Keratinocyte (primary cell): ENCODE measurements around the gene PSMB11. TPM values are rescaled to one million over a fixed set of nuclear protein-coding genes. Genes with fewer than 3 reads are reported as not detected.

Source experiments
- DNase-seq: peaks from one replicate; pipeline ENCODE4 v3.0.0-alpha.2; 2011; ENCODE audit warnings: low read depth, missing footprints, low spot score
- FAIRE-seq: peaks from 2 replicates; lab custom pipeline; 2011; peaks lifted over from hg19 to GRCh38; lab: Jason Lieb, UNC
- H2AFZ ChIP-seq: 2 replicates; pipeline ENCODE4 v1.6.0; 2012; ENCODE audit warnings: low read length, control low read depth, inconsistent platforms; ENCODE audit not compliant: control insufficient read depth
- H3K27ac ChIP-seq: 2 replicates; pipeline ENCODE4 v1.5.1; 2011; ENCODE audit warnings: low read length; ENCODE audit not compliant: control insufficient read depth, insufficient read depth
- H3K27me3 ChIP-seq: 3 replicates; pipeline ENCODE4 v1.6.0; 2011; ENCODE audit warnings: low read length; ENCODE audit not compliant: control insufficient read depth, insufficient read depth; ENCODE audit errors: extremely low read depth
- H3K36me3 ChIP-seq, 2 experiments: 2 replicates in 1 of 2; 3 replicates in 1 of 2; pipeline ENCODE4 v1.5.1; 2011; ENCODE audit warnings: low read length in 2 of 2, mild to moderate bottlenecking in 1 of 2; ENCODE audit not compliant: control insufficient read depth in 2 of 2, insufficient read depth in 2 of 2; ENCODE audit errors: extremely low read depth in 1 of 2
- H3K4me1 ChIP-seq: 3 replicates; pipeline ENCODE4 v1.5.1; 2011; ENCODE audit warnings: low read length; ENCODE audit not compliant: control insufficient read depth, insufficient read depth; ENCODE audit errors: extremely low read depth
- H3K4me2 ChIP-seq: 3 replicates; pipeline ENCODE4 v1.6.0; 2011; ENCODE audit warnings: low read depth, low read length; ENCODE audit not compliant: control insufficient read depth, insufficient read depth; ENCODE audit errors: extremely low read depth
- H3K4me3 ChIP-seq, 3 experiments: fragments of 200-600 bp in 1 of 3; sonication (generic) in 1 of 3; 2 replicates in 2 of 3; 3 replicates in 1 of 3; pipeline ENCODE4 v1.5.1; 2011 to 2016; ENCODE audit warnings: low read length in 3 of 3, mild to moderate bottlenecking in 3 of 3, control low read depth in 2 of 3, inconsistent platforms in 1 of 3, low read depth in 1 of 3, mixed read lengths in 1 of 3, mixed run types in 1 of 3, moderate library complexity in 1 of 3; ENCODE audit not compliant: control insufficient read depth in 2 of 3, insufficient read depth in 2 of 3; ENCODE audit errors: extremely low read depth in 1 of 3
- H3K79me2 ChIP-seq: 2 replicates; pipeline ENCODE4 v1.6.0; 2012; ENCODE audit warnings: low read length; ENCODE audit not compliant: control insufficient read depth, insufficient read depth
- H3K9ac ChIP-seq: 3 replicates; pipeline ENCODE4 v1.6.0; 2011; ENCODE audit warnings: low read length; ENCODE audit not compliant: control insufficient read depth, insufficient read depth; ENCODE audit errors: extremely low read depth
- H3K9me1 ChIP-seq: 3 replicates; pipeline ENCODE4 v1.6.0; 2011; ENCODE audit warnings: low read length; ENCODE audit not compliant: control insufficient read depth, insufficient read depth; ENCODE audit errors: extremely low read depth
- H3K9me3 ChIP-seq: 2 replicates; pipeline ENCODE4 v1.5.1; 2012; ENCODE audit warnings: low read depth, low read length; ENCODE audit not compliant: control insufficient read depth
- H4K20me1 ChIP-seq: 3 replicates; pipeline ENCODE4 v1.6.0; 2011; ENCODE audit warnings: low read length; ENCODE audit not compliant: control insufficient read depth, insufficient read depth; ENCODE audit errors: extremely low read depth
- CTCF ChIP-seq, 3 experiments: IDR thresholded peaks in 1 of 3; conservative IDR thresholded peaks in 1 of 3; optimal IDR thresholded peaks in 1 of 3; 2 replicates in 2 of 3; 3 replicates in 1 of 3; pipeline versions ENCODE3 to v1.5.1; 2011; ENCODE audit warnings: low read length in 3 of 3, mild to moderate bottlenecking in 3 of 3, moderate library complexity in 2 of 3, control low read depth in 1 of 3, inconsistent platforms in 1 of 3; ENCODE audit not compliant: insufficient read depth in 2 of 3; ENCODE audit errors: extremely low read depth in 1 of 3
- EZH2 ChIP-seq: IDR thresholded peaks from one replicate; pipeline ENCODE4 v1.6.1; 2012; ENCODE audit warnings: inconsistent platforms, mild to moderate bottlenecking, low read length, moderate library complexity
- dilution Hi-C: fragments of 300-500 bp; cut with MboI; formaldehyde crosslinking; loops from one replicate; pipeline ENCODE4 v1.7.0; 2020; ENCODE audit warnings: low sequenced_read_pairs; ENCODE audit not compliant: extremely low pct_ligation_motif_present
- polyA plus RNA-seq, 5 experiments: library from polyadenylated mRNA; depleted of rRNA in 3 of 5; stranded (reverse) in 3 of 5; stranded (forward) in 1 of 5; unstranded in 1 of 5; fragments of >200 nt; gene quantifications; 1 replicate in 1 of 5; 2 replicates in 3 of 5; 3 replicates in 1 of 5; pipeline versions ENCODE4 v1.2.1 to v1.2.3, GENCODE V29; 2011 to 2012; ENCODE audit warnings: missing spikeins in 2 of 5, low read depth in 1 of 5, low replicate concordance in 1 of 5

The PSMB11 gene
- polyA plus RNA-seq, 1 donor (not counting 4 experiments of a cell fraction or from before 2014, with no cell fraction given): not detected

GRCh38 chr14:23077962-23078361, 36.0 kb downstream of the PSMB11 start:
- TF ChIP-seq CTCF (optimal IDR thresholded peaks at IDR 0.05 in 1 of 3, IDR thresholded peaks at IDR 0.05 in 1 of 3, conservative IDR thresholded peaks at IDR 0.05 in 1 of 3; ENCODE audit: extremely low read depth in 1 of 3, insufficient read depth in 2 of 3, low read length in 3 of 3) (no peak), EZH2 (no peak)
- peaks cover 17 to 56% of the 10 kb centered on the region in 2 experiments for H3K36me3 ChIP-seq
- H3K27ac ChIP-seq: peak overlapping the region; percentile 44
- H4K20me1 ChIP-seq: no peaks in the 10 kb centered on the region
- no peak overlapping the region for H3K9ac ChIP-seq
- dilution Hi-C loops: no loop called here
- DNase-seq: no peak
- H3K9me1 ChIP-seq: no peaks in the 10 kb centered on the region
- no peak overlapping the region for H3K4me3 ChIP-seq
- H2AFZ ChIP-seq: no peak overlapping the region
- FAIRE-seq: no peak
- H3K27me3 ChIP-seq: no peaks in the 10 kb centered on the region
- H3K4me2 ChIP-seq: no peak overlapping the region
- H3K4me1 ChIP-seq: peaks cover 15% of the 10 kb centered on the region
- peaks cover 4% of the 10 kb centered on the region for H3K79me2 ChIP-seq
- no peaks in the 10 kb centered on the region for H3K9me3 ChIP-seq

GRCh38 chr14:23078692-23079116, 36.7 kb downstream of the PSMB11 start:
- no peak for TF ChIP-seq EZH2
- no peak for TF ChIP-seq CTCF (optimal IDR thresholded peaks at IDR 0.05 in 1 of 3, IDR thresholded peaks at IDR 0.05 in 1 of 3, conservative IDR thresholded peaks at IDR 0.05 in 1 of 3; ENCODE audit: extremely low read depth in 1 of 3, insufficient read depth in 2 of 3, low read length in 3 of 3)
- dilution Hi-C loops: no loop called here
- Histone ChIP-seq H3K4me3 (no peak overlapping the region), H3K27ac (peak overlapping the region; percentile 44), H3K9me1 (no peaks in the 10 kb centered on the region), H3K4me2 (peak overlapping the region; percentile 20), H3K9ac (peak overlapping the region; percentile 18), H3K9me3 (no peaks in the 10 kb centered on the region), H3K36me3 (peaks cover 18 to 61% of the 10 kb centered on the region in 2 experiments), H3K4me1 (peaks cover 15% of the 10 kb centered on the region), H4K20me1 (no peaks in the 10 kb centered on the region), H3K79me2 (peaks cover 4% of the 10 kb centered on the region), H3K27me3 (no peaks in the 10 kb centered on the region), H2AFZ (no peak overlapping the region)
- DNase-seq (no peak), FAIRE-seq (peak; percentile 86)
